ENCODE results near the gene RNF5. TPM values are rescaled to one million over a fixed set of nuclear protein-coding genes. Genes with fewer than 3 reads are reported as not detected.
"Not testable (repeated sequence)": the region's sequence is repeated elsewhere in the genome, so short reads cannot be mapped to it uniquely, and the experiment has no call there.

RNF5 gene
- total and polyA plus RNA-seq, 7 donors = 52.0 to 122 (median 91.1) TPM

DNA sequence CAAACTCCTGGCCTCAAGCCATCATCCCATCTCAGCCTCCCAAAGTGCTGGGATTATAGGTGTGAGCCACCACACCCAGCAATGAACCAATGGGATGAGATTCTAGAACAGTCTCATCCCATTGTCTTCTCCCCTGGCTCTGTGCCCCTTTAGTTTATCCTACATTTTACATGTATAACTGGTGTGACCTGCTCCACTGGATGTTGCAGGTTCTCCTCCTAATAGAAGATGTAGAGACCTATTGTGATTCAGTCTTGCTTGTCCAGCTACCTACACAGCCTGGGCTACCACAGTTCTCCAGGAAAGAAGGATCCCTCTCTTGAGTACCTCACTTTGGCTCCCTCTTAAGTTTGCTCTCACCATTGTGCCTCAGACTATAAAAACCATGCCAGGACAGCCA is 46.1 kb upstream of the RNF5 start:
- intact Hi-C loops (cut with DNase I) = no loop called here
- ATAC-seq (no peak), DNase-seq (no peak)
- H3K27me3 ChIP-seq (ENCODE audit: insufficient read depth in 3 of 3, low read length in 2 of 3) = no peaks in the 10 kb centered on the region
- H3K4me1 ChIP-seq = peaks cover 17% of the 10 kb centered on the region
- no peaks in the 10 kb centered on the region for H3K9me3 ChIP-seq
- H3K4me3 ChIP-seq = no peak overlapping the region
- H3K36me3 ChIP-seq (ENCODE audit: insufficient read depth in 1 of 2, low read depth in 1 of 2) = peaks cover 0 to 2% of the 10 kb centered on the region in 2 donors
- no peak overlapping the region for H3K27ac ChIP-seq
- no peak for TF ChIP-seq CTCF (IDR thresholded peaks at IDR 0.05)

- no peak overlapping the region for H3K4me3 ChIP-seq
- H3K27ac ChIP-seq = no peak overlapping the region
- ATAC-seq (no peak), DNase-seq (no peak)
- TF ChIP-seq CTCF (IDR thresholded peaks at IDR 0.05) = no peak
- WGBS, 3 donors = 73 to 79% (median 78%) methylated on average over 4 of the region's 4 CpGs
- H3K4me1 ChIP-seq = peaks cover 8% of the 10 kb centered on the region
- no peaks in the 10 kb centered on the region for H3K36me3 ChIP-seq (ENCODE audit: insufficient read depth in 1 of 2, low read depth in 1 of 2)
- intact Hi-C loops (cut with DNase I) = no loop called here
- H3K27me3 ChIP-seq (ENCODE audit: insufficient read depth in 3 of 3, low read length in 2 of 3) = no peaks in the 10 kb centered on the region
- no peaks in the 10 kb centered on the region for H3K9me3 ChIP-seq
Measured at GRCh38 chr6:32133786-32134185, 44.4 kb upstream of the RNF5 start.

- H3K4me3 ChIP-seq = no peak overlapping the region
- H3K4me1 ChIP-seq = no peaks in the 10 kb centered on the region
- no peaks in the 10 kb centered on the region for H3K9me3 ChIP-seq
- H3K27ac ChIP-seq = no peak overlapping the region
- no peak for ATAC-seq
- no peak for TF ChIP-seq CTCF (IDR thresholded peaks at IDR 0.05)
- no peaks in the 10 kb centered on the region for H3K36me3 ChIP-seq (ENCODE audit: insufficient read depth in 1 of 2, low read depth in 1 of 2)
- peaks cover 0 to 5% (median 2%) of the 10 kb centered on the region in 3 donors for H3K27me3 ChIP-seq (ENCODE audit: insufficient read depth in 3 of 3, low read length in 2 of 3)
- intact Hi-C loops (cut with DNase I) = no loop called here
- DNase-seq = no peak
Measured at GRCh38 chr6:32137454-32137853, 40.8 kb upstream of the RNF5 start.

DNA sequence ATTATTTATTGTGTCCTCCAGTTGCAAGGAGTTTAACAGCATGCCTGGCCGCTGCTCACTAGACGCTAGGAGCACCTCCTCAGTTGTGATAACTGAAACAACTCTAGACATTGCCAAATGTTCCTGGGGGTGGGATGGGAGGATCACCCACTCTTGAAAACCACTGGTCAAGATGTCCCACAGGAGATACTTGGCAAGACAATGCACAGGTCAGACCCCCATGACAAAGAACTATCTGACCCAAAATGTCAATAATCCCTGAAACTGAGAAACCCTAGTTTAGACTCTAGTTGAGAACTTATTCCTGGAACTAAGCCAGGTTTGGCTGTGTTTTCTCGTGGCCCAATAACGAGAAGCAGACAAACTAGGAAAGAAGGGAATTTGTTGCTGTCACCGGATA is 38.6 kb upstream of the RNF5 start:
- Histone ChIP-seq H3K9me3 (no peaks in the 10 kb centered on the region), H3K27me3 (ENCODE audit: insufficient read depth in 3 of 3, low read length in 2 of 3) (peaks cover 0 to 5% (median 2%) of the 10 kb centered on the region in 3 donors), H3K27ac (no peak overlapping the region), H3K36me3 (ENCODE audit: insufficient read depth in 1 of 2, low read depth in 1 of 2) (no peaks in the 10 kb centered on the region), H3K4me3 (no peak overlapping the region), H3K4me1 (no peaks in the 10 kb centered on the region)
- DNase-seq (no peak), ATAC-seq (no peak)
- no peak for TF ChIP-seq CTCF (IDR thresholded peaks at IDR 0.05)
- intact Hi-C loops (cut with DNase I) = no loop called here
- 48 to 53% (median 50%) methylated on average over 5 of the region's 5 CpGs for WGBS, 3 donors

GRCh38 chr6:32140420-32141046 is 37.7 kb upstream of the RNF5 start:
- no peak for DNase-seq
- no peaks in the 10 kb centered on the region for H3K4me1 ChIP-seq
- ATAC-seq = no peak

DNA sequence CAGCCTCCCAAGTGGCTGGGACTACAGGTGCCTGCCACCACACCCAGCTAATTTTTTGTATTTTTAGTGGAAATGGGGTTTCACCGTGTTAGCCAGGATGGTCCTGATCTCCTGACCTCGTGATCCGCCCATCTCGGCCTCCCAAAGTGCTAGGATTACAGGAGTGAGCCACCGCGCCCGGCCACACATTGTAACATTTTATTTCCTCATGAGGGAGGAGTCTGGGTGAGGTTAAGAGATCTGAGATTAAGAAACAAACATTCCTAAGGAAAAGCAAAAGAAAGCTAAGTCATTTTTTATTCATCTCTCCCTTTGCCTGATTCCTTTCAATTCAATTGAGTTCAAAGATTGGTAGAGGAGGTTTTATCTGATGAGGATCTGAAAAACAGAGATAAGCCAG is 34.0 kb upstream of the RNF5 start:
- WGBS, 3 donors = 75 to 88% (median 82%) methylated on average over 7 of the region's 7 CpGs
- H3K4me3 ChIP-seq; intact Hi-C loops (cut with DNase I); DNase-seq; H3K4me1 ChIP-seq; ATAC-seq; H3K27ac ChIP-seq; H3K9me3 ChIP-seq; H3K36me3 ChIP-seq (ENCODE audit: insufficient read depth in 1 of 2, low read depth in 1 of 2): not testable (repeated sequence)
- H3K27me3 ChIP-seq (ENCODE audit: insufficient read depth in 3 of 3, low read length in 2 of 3) = peaks cover 0 to 32% (median 12%) of the 10 kb centered on the region in 3 donors

More at GRCh38 chr6:32140420-32141046, 37.7 kb upstream of the RNF5 start:
- Histone ChIP-seq H3K4me3 (no peak overlapping the region), H3K36me3 (ENCODE audit: insufficient read depth in 1 of 2, low read depth in 1 of 2) (no peaks in the 10 kb centered on the region), H3K9me3 (no peaks in the 10 kb centered on the region), H3K27ac (no peak overlapping the region), H3K27me3 (ENCODE audit: insufficient read depth in 3 of 3, low read length in 2 of 3) (peaks cover 0 to 5% (median 2%) of the 10 kb centered on the region in 3 donors)
- intact Hi-C loops (cut with DNase I) = no loop called here
- WGBS, 3 donors = 54 to 59% (median 58%) methylated on average over 5 of the region's 5 CpGs
- no peak for TF ChIP-seq CTCF (IDR thresholded peaks at IDR 0.05)
